HCT116 (cell line): ENCODE measurements around the gene GRIK4. TPM values are rescaled to one million over a fixed set of nuclear protein-coding genes. Genes with fewer than 3 reads are reported as not detected.

ENCODE experiments used
- ATAC-seq: fragments of 200-7000 bp; cut with Tn5 transposase; 2 replicates; pipeline ENCODE4 v1.9.1; 2020; ENCODE audit warnings: mild to moderate bottlenecking, moderate library complexity
- BruUV-seq: library from RNA; stranded (reverse); fragments of 400-500 nt; replicated peaks from 2 replicates; lab custom pipeline; 2021; lab: Mats Ljungman, UMichigan
- CTCF ChIA-PET: fragments of 300-600 bp; sonication (Branson Sonifier 250); formaldehyde crosslinking; loops from one replicate; lab custom pipeline; 2021; ENCODE audit warnings: antibody characterized with exemption; lab: Charles Lee
- POLR2A ChIA-PET: fragments of 300-600, 350-600 bp; sonication (Branson Sonifier 250); formaldehyde crosslinking; loops from one replicate; lab custom pipeline; 2021; ENCODE audit warnings: antibody characterized with exemption; lab: Charles Lee
- RAD21 ChIA-PET, 2 experiments: fragments of 300-600 bp; sonication (Branson Sonifier 250); formaldehyde crosslinking; loops; one replicate each; lab custom pipeline; 2023; ENCODE audit warnings: low total read pairs in 2 of 2; ENCODE audit not compliant: uncharacterized antibody in 2 of 2, unreplicated experiment in 2 of 2, low non-redundant PET in 1 of 2; lab: Charles Lee
- DNase-seq: peaks from one replicate; pipeline ENCODE4 v3.0.0-alpha.2; 2010; ENCODE audit warnings: low read depth, low spot score
- H2AFZ ChIP-seq: fragments of 200-600 bp; shearing (Covaris generic), sonication (generic); 2 replicates; pipeline ENCODE4 v1.6.1; 2017; ENCODE audit warnings: low read depth, mixed run types, mixed read lengths, antibody characterized with exemption, low read length; ENCODE audit not compliant: poor library complexity, severe bottlenecking
- H3K27ac ChIP-seq: 2 replicates; pipeline ENCODE4 v1.5.1; 2012; ENCODE audit warnings: low read depth, low read length
- H3K27me3 ChIP-seq: fragments of 200-600 bp; sonication (generic); 2 replicates; pipeline ENCODE4 v1.6.1; 2016; ENCODE audit warnings: mixed run types, low read length, mixed read lengths; ENCODE audit not compliant: insufficient read depth
- H3K36me3 ChIP-seq, 2 experiments: fragments of 200-500 bp in 1 of 2; fragments of 200-600 bp in 1 of 2; sonication (Bioruptor generic) in 1 of 2; sonication (generic) in 1 of 2; 2 replicates each; pipeline versions ENCODE4 v1.5.1 to v1.6.1; 2014 to 2016; ENCODE audit warnings: low read length in 2 of 2, inconsistent platforms in 1 of 2, mixed read lengths in 1 of 2, mixed run types in 1 of 2; ENCODE audit not compliant: insufficient read depth in 2 of 2, control insufficient read depth in 1 of 2
- H3K4me1 ChIP-seq, 2 experiments: fragments of 200-600 bp in 1 of 2; sonication (generic) in 1 of 2; 2 replicates each; pipeline versions ENCODE4 v1.5.1 to v1.6.1; 2012 to 2017; ENCODE audit warnings: low read length in 2 of 2, inconsistent platforms in 1 of 2, mild to moderate bottlenecking in 1 of 2, mixed read lengths in 1 of 2, mixed run types in 1 of 2, moderate library complexity in 1 of 2; ENCODE audit not compliant: insufficient read depth in 2 of 2, control insufficient read depth in 1 of 2
- H3K4me2 ChIP-seq: fragments of 200-600 bp; sonication (generic); 2 replicates; pipeline ENCODE4 v1.6.1; 2017; ENCODE audit warnings: mixed run types, low read length, mixed read lengths
- H3K4me3 ChIP-seq, 2 experiments: fragments of 200-600 bp in 1 of 2; sonication (generic) in 1 of 2; replicated peaks in 1 of 2; 2 replicates each; pipeline ENCODE4 v1.5.1; 2011 to 2016; ENCODE audit warnings: low read length in 2 of 2, control low read depth in 1 of 2, low read depth in 1 of 2, mild to moderate bottlenecking in 1 of 2, mixed read lengths in 1 of 2, mixed run types in 1 of 2
- H3K79me2 ChIP-seq: fragments of 200-600 bp; sonication (generic); 2 replicates; pipeline ENCODE4 v1.6.1; 2017; ENCODE audit warnings: mild to moderate bottlenecking, mixed run types, low read length, moderate library complexity, mixed read lengths; ENCODE audit not compliant: insufficient read depth
- H3K9ac ChIP-seq: fragments of 200-600 bp; sonication (generic); 2 replicates; pipeline ENCODE4 v1.6.1; 2016; ENCODE audit warnings: low read length, mixed read lengths
- H3K9me2 ChIP-seq: fragments of 200-600 bp; sonication (generic), shearing (Covaris generic); 2 replicates; pipeline ENCODE4 v1.6.1; 2017; ENCODE audit warnings: mixed run types, mild to moderate bottlenecking, moderate library complexity; ENCODE audit not compliant: insufficient read depth
- H3K9me3 ChIP-seq, 2 experiments: fragments of 200-500 bp in 1 of 2; fragments of 200-600 bp in 1 of 2; sonication (Bioruptor generic) in 1 of 2; sonication (generic) in 1 of 2; 2 replicates each; pipeline ENCODE4 v1.6.1; 2014 to 2017; ENCODE audit warnings: low read length in 2 of 2, mixed read lengths in 2 of 2, inconsistent platforms in 1 of 2, low read depth in 1 of 2, mild to moderate bottlenecking in 1 of 2, mixed run types in 1 of 2, moderate library complexity in 1 of 2; ENCODE audit not compliant: control insufficient read depth in 1 of 2, insufficient read depth in 1 of 2
- H4K20me1 ChIP-seq: fragments of 200-600 bp; sonication (generic), shearing (Covaris generic); 2 replicates; pipeline ENCODE4 v1.6.1; 2017; ENCODE audit warnings: mixed run types, mild to moderate bottlenecking, moderate library complexity; ENCODE audit not compliant: insufficient read depth
- CBX3 ChIP-seq: IDR thresholded peaks from 2 replicates; pipeline ENCODE4 v1.6.1; 2012; ENCODE audit warnings: low read depth
- CEBPB ChIP-seq: IDR thresholded peaks from 2 replicates; pipeline ENCODE4 v1.6.1; 2012; ENCODE audit warnings: low read depth
- EGR1 ChIP-seq: IDR thresholded peaks from 2 replicates; pipeline ENCODE4 v1.6.1; 2012; ENCODE audit warnings: low read depth
- ELF1 ChIP-seq: IDR thresholded peaks from 2 replicates; pipeline ENCODE4 v1.6.1; 2012; ENCODE audit warnings: low read depth, borderline replicate concordance
- EZH2 ChIP-seq: fragments of 200-600 bp; sonication (generic); IDR thresholded peaks from 2 replicates; pipeline ENCODE4 v1.6.1; 2017; ENCODE audit warnings: antibody characterized with exemption, mixed run types
- JUND ChIP-seq: IDR thresholded peaks from 2 replicates; pipeline ENCODE4 v1.6.1; 2012
- RAD21 ChIP-seq: IDR thresholded peaks from 2 replicates; pipeline ENCODE4 v1.6.1; 2012; ENCODE audit warnings: low read depth, mild to moderate bottlenecking
- SP1 ChIP-seq: IDR thresholded peaks from 2 replicates; pipeline ENCODE4 v1.6.1; 2012; ENCODE audit warnings: low read depth
- SRF ChIP-seq: IDR thresholded peaks from 2 replicates; pipeline ENCODE4 v1.6.1; 2012; ENCODE audit warnings: low read depth
- TCF7L2 ChIP-seq: IDR thresholded peaks from 2 replicates; pipeline ENCODE4 v1.7.0; 2011; ENCODE audit warnings: borderline replicate concordance, inconsistent platforms; ENCODE audit not compliant: insufficient read depth, insufficient read length; ENCODE audit errors: extremely low read depth
- YY1 ChIP-seq: IDR thresholded peaks from 2 replicates; pipeline ENCODE4 v1.6.1; 2011; ENCODE audit warnings: low read length, low read depth, moderate library complexity, mild to moderate bottlenecking; ENCODE audit not compliant: insufficient replicate concordance; ENCODE audit errors: extremely low read depth
- ZFX ChIP-seq: fragments of 450-650 bp; IDR thresholded peaks from 2 replicates; pipeline ENCODE4 v1.6.1; 2017
- ZNF274 ChIP-seq: fragments of 200-500 bp; sonication (Bioruptor generic); IDR thresholded peaks from 2 replicates; pipeline ENCODE4 v1.6.1; 2014; ENCODE audit warnings: mild to moderate bottlenecking, low read depth, low read length, inconsistent platforms
- intact Hi-C: fragments of 100-400 bp; cut with micrococcal nuclease; formaldehyde crosslinking; loops from 2 replicates; pipeline ENCODE4 v1.10.0; 2022
- total RNA-seq: library from RNA; stranded (reverse); gene quantifications from one replicate; pipeline ENCODE4 v1.2.1, GENCODE V29; 2021; ENCODE audit not compliant: unreplicated experiment
- TF ChIP-seq, protein P1 (sequence below): IDR thresholded peaks from 2 replicates; pipeline ENCODE4 v1.6.1; 2012
- TF ChIP-seq, protein P2 (sequence below): IDR thresholded peaks from 2 replicates; pipeline ENCODE4 v1.6.1; 2012; ENCODE audit warnings: low read depth
- TF ChIP-seq, protein P3 (sequence below): IDR thresholded peaks from 2 replicates; pipeline ENCODE4 v1.6.1; 2011; ENCODE audit warnings: mild to moderate bottlenecking, low read length, moderate library complexity; ENCODE audit not compliant: insufficient replicate concordance; ENCODE audit errors: extremely low read depth
- TF ChIP-seq, protein P4 (sequence below), 3 experiments: fragments of 200-600 bp in 1 of 3; sonication (generic) in 1 of 3; IDR thresholded peaks in 2 of 3; conservative IDR thresholded peaks in 1 of 3; 2 replicates each; pipeline ENCODE4 v1.5.1; 2012 to 2017; ENCODE audit warnings: low read depth in 2 of 3, low read length in 2 of 3, antibody characterized with exemption in 1 of 3, borderline replicate concordance in 1 of 3, control low read depth in 1 of 3, mild to moderate bottlenecking in 1 of 3, mixed read lengths in 1 of 3, mixed run types in 1 of 3, moderate library complexity in 1 of 3; ENCODE audit not compliant: insufficient read depth in 1 of 3
- TF ChIP-seq, protein P5 (sequence below): IDR thresholded peaks from 2 replicates; pipeline ENCODE4 v1.6.1; 2012

The GRIK4 gene
- total RNA-seq, 1 experiment from 2014 or later: 0.52 TPM

DNA sequence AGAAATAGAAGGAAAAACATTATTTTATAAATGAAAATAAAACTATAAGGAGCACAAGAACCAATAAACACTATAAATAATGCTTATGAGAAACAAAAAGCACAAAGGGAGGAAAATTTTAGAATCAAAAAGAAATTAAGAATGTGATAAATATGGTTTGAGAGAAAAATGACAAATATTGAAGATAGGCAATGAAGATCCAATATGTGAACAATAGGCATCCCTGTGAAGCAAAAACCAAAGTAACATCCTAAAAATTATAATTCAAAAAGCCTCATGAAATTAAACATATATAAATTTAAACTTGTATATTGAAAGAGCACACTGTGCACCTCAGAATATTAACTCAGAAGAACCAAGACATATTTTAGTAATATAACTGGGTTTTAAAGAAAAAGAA is 216.2 kb downstream of the GRIK4 start:
- H3K9ac ChIP-seq: no peak overlapping the region
- intact Hi-C loops: no loop called here
- no peak for ATAC-seq
- no peaks in the 10 kb centered on the region for H3K9me2 ChIP-seq
- no peaks in the 10 kb centered on the region for H4K20me1 ChIP-seq
- RAD21 ChIA-PET: no interaction called here
- no peak overlapping the region for H3K27ac ChIP-seq
- peaks cover 0 to 14% of the 10 kb centered on the region in 2 experiments; a peak in 3 of 4 replicates for H3K9me3 ChIP-seq
- no peak for DNase-seq
- no peak overlapping the region for H3K4me3 ChIP-seq
- H3K79me2 ChIP-seq: no peaks in the 10 kb centered on the region
- H3K4me1 ChIP-seq: no peaks in the 10 kb centered on the region
- no peak overlapping the region for H3K4me2 ChIP-seq
- TF ChIP-seq, protein P1, sequence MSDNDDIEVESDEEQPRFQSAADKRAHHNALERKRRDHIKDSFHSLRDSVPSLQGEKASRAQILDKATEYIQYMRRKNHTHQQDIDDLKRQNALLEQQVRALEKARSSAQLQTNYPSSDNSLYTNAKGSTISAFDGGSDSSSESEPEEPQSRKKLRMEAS: no peak
- TF ChIP-seq CBX3 (no peak), JUND (no peak), TCF7L2 (no peak), RAD21 (no peak), YY1 (no peak), EZH2 (no peak), ELF1 (no peak), CEBPB (no peak), EGR1 (no peak), ZFX (no peak), SRF (no peak), ZNF274 (no peak), SP1 (no peak)
- TF ChIP-seq, protein P2, sequence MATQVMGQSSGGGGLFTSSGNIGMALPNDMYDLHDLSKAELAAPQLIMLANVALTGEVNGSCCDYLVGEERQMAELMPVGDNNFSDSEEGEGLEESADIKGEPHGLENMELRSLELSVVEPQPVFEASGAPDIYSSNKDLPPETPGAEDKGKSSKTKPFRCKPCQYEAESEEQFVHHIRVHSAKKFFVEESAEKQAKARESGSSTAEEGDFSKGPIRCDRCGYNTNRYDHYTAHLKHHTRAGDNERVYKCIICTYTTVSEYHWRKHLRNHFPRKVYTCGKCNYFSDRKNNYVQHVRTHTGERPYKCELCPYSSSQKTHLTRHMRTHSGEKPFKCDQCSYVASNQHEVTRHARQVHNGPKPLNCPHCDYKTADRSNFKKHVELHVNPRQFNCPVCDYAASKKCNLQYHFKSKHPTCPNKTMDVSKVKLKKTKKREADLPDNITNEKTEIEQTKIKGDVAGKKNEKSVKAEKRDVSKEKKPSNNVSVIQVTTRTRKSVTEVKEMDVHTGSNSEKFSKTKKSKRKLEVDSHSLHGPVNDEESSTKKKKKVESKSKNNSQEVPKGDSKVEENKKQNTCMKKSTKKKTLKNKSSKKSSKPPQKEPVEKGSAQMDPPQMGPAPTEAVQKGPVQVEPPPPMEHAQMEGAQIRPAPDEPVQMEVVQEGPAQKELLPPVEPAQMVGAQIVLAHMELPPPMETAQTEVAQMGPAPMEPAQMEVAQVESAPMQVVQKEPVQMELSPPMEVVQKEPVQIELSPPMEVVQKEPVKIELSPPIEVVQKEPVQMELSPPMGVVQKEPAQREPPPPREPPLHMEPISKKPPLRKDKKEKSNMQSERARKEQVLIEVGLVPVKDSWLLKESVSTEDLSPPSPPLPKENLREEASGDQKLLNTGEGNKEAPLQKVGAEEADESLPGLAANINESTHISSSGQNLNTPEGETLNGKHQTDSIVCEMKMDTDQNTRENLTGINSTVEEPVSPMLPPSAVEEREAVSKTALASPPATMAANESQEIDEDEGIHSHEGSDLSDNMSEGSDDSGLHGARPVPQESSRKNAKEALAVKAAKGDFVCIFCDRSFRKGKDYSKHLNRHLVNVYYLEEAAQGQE: no peak
- TF ChIP-seq, protein P3, sequence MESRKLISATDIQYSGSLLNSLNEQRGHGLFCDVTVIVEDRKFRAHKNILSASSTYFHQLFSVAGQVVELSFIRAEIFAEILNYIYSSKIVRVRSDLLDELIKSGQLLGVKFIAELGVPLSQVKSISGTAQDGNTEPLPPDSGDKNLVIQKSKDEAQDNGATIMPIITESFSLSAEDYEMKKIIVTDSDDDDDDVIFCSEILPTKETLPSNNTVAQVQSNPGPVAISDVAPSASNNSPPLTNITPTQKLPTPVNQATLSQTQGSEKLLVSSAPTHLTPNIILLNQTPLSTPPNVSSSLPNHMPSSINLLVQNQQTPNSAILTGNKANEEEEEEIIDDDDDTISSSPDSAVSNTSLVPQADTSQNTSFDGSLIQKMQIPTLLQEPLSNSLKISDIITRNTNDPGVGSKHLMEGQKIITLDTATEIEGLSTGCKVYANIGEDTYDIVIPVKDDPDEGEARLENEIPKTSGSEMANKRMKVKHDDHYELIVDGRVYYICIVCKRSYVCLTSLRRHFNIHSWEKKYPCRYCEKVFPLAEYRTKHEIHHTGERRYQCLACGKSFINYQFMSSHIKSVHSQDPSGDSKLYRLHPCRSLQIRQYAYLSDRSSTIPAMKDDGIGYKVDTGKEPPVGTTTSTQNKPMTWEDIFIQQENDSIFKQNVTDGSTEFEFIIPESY: no peak
- TF ChIP-seq, protein P4, sequence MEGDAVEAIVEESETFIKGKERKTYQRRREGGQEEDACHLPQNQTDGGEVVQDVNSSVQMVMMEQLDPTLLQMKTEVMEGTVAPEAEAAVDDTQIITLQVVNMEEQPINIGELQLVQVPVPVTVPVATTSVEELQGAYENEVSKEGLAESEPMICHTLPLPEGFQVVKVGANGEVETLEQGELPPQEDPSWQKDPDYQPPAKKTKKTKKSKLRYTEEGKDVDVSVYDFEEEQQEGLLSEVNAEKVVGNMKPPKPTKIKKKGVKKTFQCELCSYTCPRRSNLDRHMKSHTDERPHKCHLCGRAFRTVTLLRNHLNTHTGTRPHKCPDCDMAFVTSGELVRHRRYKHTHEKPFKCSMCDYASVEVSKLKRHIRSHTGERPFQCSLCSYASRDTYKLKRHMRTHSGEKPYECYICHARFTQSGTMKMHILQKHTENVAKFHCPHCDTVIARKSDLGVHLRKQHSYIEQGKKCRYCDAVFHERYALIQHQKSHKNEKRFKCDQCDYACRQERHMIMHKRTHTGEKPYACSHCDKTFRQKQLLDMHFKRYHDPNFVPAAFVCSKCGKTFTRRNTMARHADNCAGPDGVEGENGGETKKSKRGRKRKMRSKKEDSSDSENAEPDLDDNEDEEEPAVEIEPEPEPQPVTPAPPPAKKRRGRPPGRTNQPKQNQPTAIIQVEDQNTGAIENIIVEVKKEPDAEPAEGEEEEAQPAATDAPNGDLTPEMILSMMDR (IDR thresholded peaks at IDR 0.05 in 2 of 3, conservative IDR thresholded peaks at IDR 0.05 in 1 of 3; ENCODE audit: borderline replicate concordance in 1 of 3, insufficient read depth in 1 of 3, low read depth in 2 of 3, low read length in 2 of 3): no peak
- TF ChIP-seq, protein P5, sequence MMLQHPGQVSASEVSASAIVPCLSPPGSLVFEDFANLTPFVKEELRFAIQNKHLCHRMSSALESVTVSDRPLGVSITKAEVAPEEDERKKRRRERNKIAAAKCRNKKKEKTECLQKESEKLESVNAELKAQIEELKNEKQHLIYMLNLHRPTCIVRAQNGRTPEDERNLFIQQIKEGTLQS: no peak
- TF ChIP-seq, all 23 proteins: peak for 0
- ChIA-PET CTCF (no interaction called here), POLR2A (no interaction called here)
- no peak overlapping the region for H2AFZ ChIP-seq
- peaks cover 27% of the 10 kb centered on the region for H3K27me3 ChIP-seq
- no peaks in the 10 kb centered on the region for H3K36me3 ChIP-seq
- no TSS peak for BruUV-seq
